DOHH2 (cell line): ENCODE measurements around the gene GATD1.
A peak's percentile ranks its signal among the peaks of the same experiment; 100 is the strongest.

ENCODE experiments used
- H3F3A ChIP-seq: fragments of 200-600 bp; sonication (generic), shearing (Covaris generic); 2 replicates; pipeline ENCODE4 v1.6.0; 2016; ENCODE audit warnings: antibody characterized with exemption, mild to moderate bottlenecking; ENCODE audit not compliant: control insufficient read depth, insufficient read depth
- H3K27ac ChIP-seq: fragments of 200-600 bp; sonication (generic); 2 replicates; pipeline ENCODE4 v1.5.1; 2014; ENCODE audit warnings: low read depth, mild to moderate bottlenecking, low read length, moderate library complexity
- H3K27me3 ChIP-seq: fragments of 200-600 bp; sonication (generic); 2 replicates; pipeline ENCODE4 v1.6.1; 2014; ENCODE audit warnings: mild to moderate bottlenecking, low read length, mixed read lengths; ENCODE audit not compliant: control insufficient read depth
- H3K36me3 ChIP-seq: fragments of 200-600 bp; sonication (generic); 2 replicates; pipeline ENCODE4 v1.6.1; 2014; ENCODE audit warnings: mild to moderate bottlenecking, low read length, moderate library complexity, mixed read lengths; ENCODE audit not compliant: control insufficient read depth
- H3K4me1 ChIP-seq: fragments of 200-600 bp; sonication (generic); 2 replicates; pipeline ENCODE4 v1.6.1; 2014; ENCODE audit warnings: mild to moderate bottlenecking, low read length, mixed read lengths; ENCODE audit not compliant: control insufficient read depth
- H3K4me2 ChIP-seq: fragments of 200-600 bp; sonication (generic); 2 replicates; pipeline ENCODE4 v1.6.0; 2014; ENCODE audit warnings: mild to moderate bottlenecking, low read length, moderate library complexity
- H3K4me3 ChIP-seq: fragments of 200-600 bp; sonication (generic); 2 replicates; pipeline ENCODE4 v1.5.1; 2014; ENCODE audit warnings: mild to moderate bottlenecking, low read length, mixed read lengths
- H3K79me2 ChIP-seq: fragments of 200-600 bp; sonication (generic); 2 replicates; pipeline ENCODE4 v1.6.1; 2014; ENCODE audit warnings: mild to moderate bottlenecking, low read length, mixed read lengths; ENCODE audit not compliant: control insufficient read depth
- H3K9me2 ChIP-seq: fragments of 200-600 bp; sonication (generic); replicated peaks from 2 replicates; pipeline ENCODE4 v1.6.1; 2014; ENCODE audit warnings: mild to moderate bottlenecking, low read length, mixed read lengths; ENCODE audit not compliant: control insufficient read depth
- H3K9me3 ChIP-seq: fragments of 200-600 bp; sonication (generic); 2 replicates; pipeline ENCODE4 v1.6.1; 2014; ENCODE audit warnings: antibody characterized with exemption, low read length, mixed read lengths; ENCODE audit not compliant: control insufficient read depth, insufficient read depth
- H4K20me1 ChIP-seq: fragments of 200-600 bp; sonication (generic); 2 replicates; pipeline ENCODE4 v1.6.0; 2014; ENCODE audit warnings: low read depth, mild to moderate bottlenecking, antibody characterized with exemption, low read length, moderate library complexity; ENCODE audit not compliant: control insufficient read depth, insufficient read depth
- EZH2phosphoT487 ChIP-seq: fragments of 200-600 bp; sonication (generic); IDR thresholded peaks from 2 replicates; pipeline ENCODE4 v1.6.1; 2017; ENCODE audit warnings: borderline replicate concordance, mild to moderate bottlenecking, antibody characterized with exemption, low read length, moderate library complexity, mixed read lengths
- TF ChIP-seq, protein P1 (sequence below): fragments of 200-600 bp; sonication (generic); IDR thresholded peaks from one replicate; pipeline ENCODE4 v1.5.1; 2014; ENCODE audit warnings: antibody characterized with exemption, mild to moderate bottlenecking, low read depth, low read length; ENCODE audit not compliant: poor library complexity, severe bottlenecking

Gene GATD1

DNA sequence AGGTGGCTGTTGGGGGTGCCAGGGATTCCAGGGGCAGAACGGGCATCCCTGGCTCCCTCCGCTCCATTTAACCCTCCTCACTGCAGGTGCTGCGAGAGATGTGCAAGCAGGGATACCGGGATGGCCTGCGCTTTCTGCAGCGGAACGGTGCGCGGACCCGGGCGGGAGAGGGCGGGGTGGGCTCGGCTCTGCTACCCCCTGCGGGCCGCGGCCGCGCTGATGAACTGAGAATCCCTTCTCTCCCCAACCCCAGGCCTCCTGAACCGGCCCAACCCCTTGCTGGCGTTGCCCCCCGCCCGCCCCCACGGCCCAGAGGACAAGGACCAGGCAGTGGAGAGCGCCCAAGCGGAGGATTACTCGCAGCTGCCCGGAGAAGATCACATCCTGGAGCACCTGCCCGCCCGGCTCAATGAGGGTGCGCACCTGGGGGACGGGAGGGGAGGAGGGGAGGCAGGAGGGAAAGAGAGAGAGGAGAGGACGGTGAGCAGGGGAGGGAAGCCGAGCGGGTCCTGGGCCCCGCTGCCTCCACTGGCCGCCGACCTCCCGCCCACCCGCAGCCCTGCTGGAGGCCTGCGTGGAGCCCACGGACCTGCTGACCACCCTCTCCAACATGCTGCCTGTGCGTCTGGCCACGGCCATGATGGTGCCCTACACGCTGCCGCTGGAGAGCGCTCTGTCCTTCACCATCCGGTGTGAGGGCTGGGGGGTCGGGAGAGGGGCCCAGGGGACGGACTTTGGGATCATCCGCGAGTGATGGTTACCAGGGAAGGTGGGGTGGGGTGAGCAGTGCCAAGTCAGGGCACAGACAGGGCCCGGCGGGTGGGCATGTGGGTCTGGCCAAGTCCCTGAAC, 46.4 kb upstream of the GATD1 start:
- H3K4me3 ChIP-seq: no peak overlapping the region
- TF ChIP-seq, protein P1, sequence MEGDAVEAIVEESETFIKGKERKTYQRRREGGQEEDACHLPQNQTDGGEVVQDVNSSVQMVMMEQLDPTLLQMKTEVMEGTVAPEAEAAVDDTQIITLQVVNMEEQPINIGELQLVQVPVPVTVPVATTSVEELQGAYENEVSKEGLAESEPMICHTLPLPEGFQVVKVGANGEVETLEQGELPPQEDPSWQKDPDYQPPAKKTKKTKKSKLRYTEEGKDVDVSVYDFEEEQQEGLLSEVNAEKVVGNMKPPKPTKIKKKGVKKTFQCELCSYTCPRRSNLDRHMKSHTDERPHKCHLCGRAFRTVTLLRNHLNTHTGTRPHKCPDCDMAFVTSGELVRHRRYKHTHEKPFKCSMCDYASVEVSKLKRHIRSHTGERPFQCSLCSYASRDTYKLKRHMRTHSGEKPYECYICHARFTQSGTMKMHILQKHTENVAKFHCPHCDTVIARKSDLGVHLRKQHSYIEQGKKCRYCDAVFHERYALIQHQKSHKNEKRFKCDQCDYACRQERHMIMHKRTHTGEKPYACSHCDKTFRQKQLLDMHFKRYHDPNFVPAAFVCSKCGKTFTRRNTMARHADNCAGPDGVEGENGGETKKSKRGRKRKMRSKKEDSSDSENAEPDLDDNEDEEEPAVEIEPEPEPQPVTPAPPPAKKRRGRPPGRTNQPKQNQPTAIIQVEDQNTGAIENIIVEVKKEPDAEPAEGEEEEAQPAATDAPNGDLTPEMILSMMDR: no peak
- no peak for TF ChIP-seq EZH2phosphoT487
- H3F3A ChIP-seq: no peaks in the 10 kb centered on the region
- H3K9me3 ChIP-seq: no peaks in the 10 kb centered on the region
- peaks cover 11% of the 10 kb centered on the region for H4K20me1 ChIP-seq
- H3K27ac ChIP-seq: no peak overlapping the region
- H3K79me2 ChIP-seq: peaks cover 16% of the 10 kb centered on the region
- peaks cover 13% of the 10 kb centered on the region for H3K36me3 ChIP-seq
- H3K4me1 ChIP-seq: peaks cover 40% of the 10 kb centered on the region
- peaks cover 19% of the 10 kb centered on the region for H3K27me3 ChIP-seq
- no peak overlapping the region for H3K4me2 ChIP-seq
- no peaks in the 10 kb centered on the region for H3K9me2 ChIP-seq

DNA sequence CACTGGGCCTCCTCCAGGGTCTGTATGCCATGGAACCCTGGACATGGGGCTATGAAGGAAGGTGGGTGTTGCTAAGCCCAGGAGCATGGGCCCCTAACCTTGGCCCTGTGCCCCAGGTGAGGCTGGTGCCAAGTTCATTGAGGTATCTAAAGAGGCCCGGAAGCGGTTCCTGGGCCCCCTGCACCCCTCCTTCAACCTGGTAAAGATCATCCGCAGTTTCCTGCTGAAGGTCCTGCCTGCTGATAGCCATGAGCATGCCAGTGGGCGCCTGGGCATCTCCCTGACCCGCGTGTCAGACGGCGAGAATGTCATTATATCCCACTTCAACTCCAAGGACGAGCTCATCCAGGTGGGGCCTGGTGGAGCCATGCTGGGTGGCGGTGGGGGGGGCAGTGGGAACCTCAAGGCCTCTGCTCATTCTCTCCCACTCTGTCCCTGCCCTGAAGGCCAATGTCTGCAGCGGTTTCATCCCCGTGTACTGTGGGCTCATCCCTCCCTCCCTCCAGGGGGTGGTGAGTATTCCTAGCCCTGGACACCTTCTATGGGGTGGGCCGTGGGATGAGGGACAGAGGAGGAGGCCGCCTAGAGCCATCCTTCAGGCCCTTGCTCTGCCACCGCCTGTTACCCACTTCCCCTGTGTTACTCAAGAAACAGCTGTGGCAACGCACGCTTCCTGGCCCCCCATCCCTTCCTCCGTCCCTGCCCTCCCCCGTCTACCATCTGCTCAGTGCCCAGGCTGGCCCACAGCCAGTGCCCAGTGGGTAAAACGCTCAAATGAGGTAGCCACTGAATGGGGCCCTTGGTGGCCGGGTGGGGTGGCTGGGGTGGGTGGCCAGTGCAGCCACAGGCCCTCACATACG, 44.5 kb upstream of the GATD1 start:
- H3K4me3 ChIP-seq: no peak overlapping the region
- peaks cover 13% of the 10 kb centered on the region for H3K36me3 ChIP-seq
- TF ChIP-seq, protein P1: no peak
- no peak for TF ChIP-seq EZH2phosphoT487
- no peaks in the 10 kb centered on the region for H3K9me3 ChIP-seq
- H3K27me3 ChIP-seq: peaks cover under 1% of the 10 kb centered on the region
- no peak overlapping the region; the same call in 1 of the 2 replicates for H3K4me2 ChIP-seq
- no peak overlapping the region for H3K27ac ChIP-seq
- H4K20me1 ChIP-seq: peaks cover 11% of the 10 kb centered on the region
- no peaks in the 10 kb centered on the region for H3K9me2 ChIP-seq
- peaks cover 5% of the 10 kb centered on the region; the same call in 1 of the 2 replicates for H3F3A ChIP-seq
- H3K79me2 ChIP-seq: peaks cover 16% of the 10 kb centered on the region
- peaks cover 22% of the 10 kb centered on the region for H3K4me1 ChIP-seq

DNA sequence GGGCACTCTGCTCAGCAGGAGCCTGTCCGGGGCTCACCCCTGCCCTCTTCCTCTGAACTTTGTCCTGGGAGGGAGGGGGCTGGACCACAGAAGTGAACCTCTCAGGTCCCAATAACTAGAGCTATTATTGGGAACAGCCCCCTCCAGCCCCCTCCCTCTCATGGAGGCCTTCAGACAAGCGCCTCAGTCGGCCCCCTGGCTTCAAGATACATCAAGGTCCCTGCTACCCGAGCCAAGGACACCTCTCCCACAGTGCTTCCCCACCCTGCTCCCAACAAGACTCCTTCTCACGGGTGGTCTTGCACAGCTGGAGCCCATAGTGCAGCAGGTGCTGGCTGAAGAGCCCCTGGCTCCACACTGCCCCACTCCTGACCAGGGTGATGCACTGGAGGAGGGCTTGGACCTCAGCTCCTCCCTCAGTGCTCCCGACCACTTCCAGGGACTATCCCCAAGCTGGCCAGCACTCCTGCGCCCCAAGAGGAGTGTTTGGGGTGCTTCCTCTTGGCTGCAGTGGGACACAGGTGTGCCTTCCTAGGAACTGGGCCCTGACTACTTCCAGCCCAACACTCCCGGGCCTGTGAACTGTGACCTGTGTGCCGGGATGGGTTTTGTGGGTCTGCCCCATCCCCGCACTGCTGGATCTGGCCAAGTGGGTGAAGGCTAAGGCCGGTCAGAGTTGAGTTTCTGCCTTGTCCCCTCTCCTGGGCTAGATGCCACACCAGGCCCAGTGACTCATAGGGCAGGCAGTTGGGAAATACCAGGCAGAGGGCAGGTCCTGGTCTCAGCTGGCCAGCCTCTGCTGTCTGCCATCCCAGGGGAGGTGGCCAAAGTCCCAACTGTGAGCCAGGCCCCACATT, 43.6 kb upstream of the GATD1 start:
- Histone ChIP-seq H3F3A (peaks cover 10% of the 10 kb centered on the region), H3K27me3 (no peaks in the 10 kb centered on the region), H3K9me2 (no peaks in the 10 kb centered on the region), H3K79me2 (peaks cover 16% of the 10 kb centered on the region), H3K4me3 (peak overlapping the region; percentile 73), H3K36me3 (peaks cover 16% of the 10 kb centered on the region), H3K4me1 (peaks cover 17% of the 10 kb centered on the region), H3K27ac (no peak overlapping the region), H3K4me2 (peak overlapping the region; percentile 83), H4K20me1 (peaks cover 11% of the 10 kb centered on the region), H3K9me3 (no peaks in the 10 kb centered on the region)
- TF ChIP-seq, protein P1: no peak
- TF ChIP-seq EZH2phosphoT487: no peak
